Epithelial cell of prostate (primary cell): ENCODE results near the gene GBE1.
"Not testable (repeated sequence)": the region's sequence is repeated elsewhere in the genome, so short reads cannot be mapped to it uniquely, and the experiment has no call there.

ENCODE experiments used
- DNase-seq: peaks from one replicate; pipeline ENCODE4 v3.0.0-alpha.2; 2011; ENCODE audit warnings: low read depth, low spot score
- H3K27ac ChIP-seq: fragments of 450-650 bp; 2 replicates; pipeline ENCODE4 v1.5.1; 2017; ENCODE audit warnings: mild to moderate bottlenecking

Gene GBE1

DNA sequence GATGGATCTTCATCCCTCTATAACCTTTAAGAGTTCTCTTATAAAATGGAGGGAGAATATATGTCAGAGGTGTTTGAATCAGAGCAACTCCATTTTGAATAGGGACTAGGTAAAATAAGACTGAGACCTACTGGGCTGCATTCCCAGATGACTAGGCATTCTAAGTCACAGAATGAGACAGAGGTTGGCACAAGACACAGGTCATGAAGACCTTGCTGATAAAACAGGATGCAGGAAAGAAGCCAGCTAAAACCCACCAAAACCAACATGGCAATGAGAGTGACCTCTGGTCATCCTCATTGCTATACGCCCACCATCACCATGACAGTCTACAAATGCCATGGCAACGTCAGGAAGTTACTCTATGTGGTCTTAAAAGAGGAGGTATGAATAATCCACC is 211.0 kb downstream of the GBE1 start:
- DNase-seq, result no peak
- H3K27ac ChIP-seq, result no peak overlapping the region

DNA sequence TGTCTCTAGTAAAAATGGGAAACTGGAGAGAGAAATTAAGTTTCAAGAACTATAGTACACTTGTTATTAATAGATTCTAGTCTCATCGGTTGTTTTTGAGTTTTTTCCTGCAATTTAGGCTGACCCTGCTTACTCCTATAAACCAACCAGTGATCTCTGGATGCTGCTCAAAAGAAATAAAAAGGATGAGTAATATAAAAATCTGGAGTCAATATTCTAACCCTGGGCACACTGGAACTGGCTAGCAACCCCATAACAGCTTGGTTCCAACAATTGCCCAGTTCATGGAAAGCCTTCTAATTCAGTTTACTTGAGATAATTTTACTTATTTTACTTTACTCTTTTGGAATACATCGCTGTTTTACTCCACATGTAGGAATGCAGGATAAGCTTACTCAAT is 211.6 kb downstream of the GBE1 start:
- H3K27ac ChIP-seq, result no peak overlapping the region
- DNase-seq, result no peak

DNA sequence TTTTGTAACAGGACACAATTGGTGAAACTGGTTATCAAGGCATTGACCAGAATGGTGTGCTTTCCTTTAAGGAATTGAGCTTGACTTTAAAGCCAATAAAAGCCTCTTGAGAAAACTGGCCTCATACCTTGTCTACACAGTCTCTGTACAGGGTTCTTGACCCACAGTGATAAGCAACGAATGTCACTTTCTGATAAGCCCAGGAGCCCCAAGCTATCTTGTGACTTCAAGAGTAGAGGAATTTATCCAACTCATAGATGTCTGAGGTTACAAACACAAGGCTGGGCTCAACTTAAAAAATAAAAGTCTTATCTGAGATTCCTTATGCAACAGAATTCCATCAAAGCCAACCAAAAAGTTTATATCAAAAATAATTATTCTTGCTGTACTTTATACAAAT is 212.1 kb downstream of the GBE1 start:
- no peak for DNase-seq
- H3K27ac ChIP-seq, result no peak overlapping the region

DNA sequence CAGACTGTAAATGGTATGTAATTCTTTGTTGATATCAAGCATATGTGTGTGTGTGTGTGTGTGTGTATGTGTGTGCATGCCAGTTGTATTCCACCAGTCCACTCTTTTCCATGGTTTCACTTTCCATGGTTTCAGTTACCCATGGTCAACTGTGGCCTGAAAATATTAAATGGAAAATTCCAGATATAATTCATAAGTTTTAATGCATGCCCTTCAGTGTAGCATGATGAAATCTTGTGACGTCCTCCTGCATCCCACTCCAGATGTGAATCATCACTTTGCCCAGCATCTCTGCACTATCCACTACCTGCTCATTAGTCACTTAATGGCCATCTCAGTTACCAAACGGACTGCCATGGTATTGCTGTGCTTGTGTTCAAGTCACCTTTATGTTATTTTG is 215.9 kb downstream of the GBE1 start:
- no peak for DNase-seq

DNA sequence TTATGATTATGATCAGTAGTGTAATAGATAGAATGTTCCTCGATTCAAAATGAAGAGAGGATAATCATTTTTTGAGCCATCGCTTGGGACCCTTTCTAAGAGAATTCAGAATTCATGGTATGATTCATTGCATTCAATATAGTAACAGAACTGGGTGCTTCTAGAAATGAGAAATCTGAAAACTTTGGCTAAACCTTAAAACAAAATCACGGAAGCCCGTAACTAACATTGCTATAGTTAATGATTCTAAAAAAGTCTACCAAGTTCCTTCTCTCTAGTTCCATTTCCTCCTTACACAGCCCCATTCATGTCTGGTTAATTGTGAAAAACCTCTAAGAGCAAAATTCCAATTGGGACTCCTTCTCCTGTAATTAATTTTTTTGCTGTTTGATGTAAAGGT is 217.1 kb downstream of the GBE1 start:
- no peak for DNase-seq
- no peak overlapping the region for H3K27ac ChIP-seq

More for the DNA sequence above, 215.9 kb downstream of the GBE1 start:
- no peak overlapping the region for H3K27ac ChIP-seq

DNA sequence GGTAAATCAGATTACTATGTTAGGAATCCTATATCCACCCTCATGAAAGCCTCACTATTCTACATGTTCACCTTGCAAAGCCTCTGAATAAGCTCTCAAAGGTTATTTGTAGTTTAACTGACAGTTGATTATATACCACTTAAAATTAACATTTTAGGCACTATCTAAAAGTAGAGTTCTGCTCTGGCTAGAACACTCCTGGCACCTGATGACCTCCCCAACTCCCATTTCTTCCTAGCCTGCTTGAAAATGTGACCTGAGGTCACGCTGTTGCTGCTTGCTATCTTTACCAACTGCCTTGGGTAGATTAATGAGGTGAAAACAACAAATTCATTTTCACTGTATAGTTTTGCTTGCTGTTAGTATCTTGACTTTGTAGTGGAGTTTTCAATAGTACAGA is 220.7 kb downstream of the GBE1 start:
- no peak for DNase-seq

DNA sequence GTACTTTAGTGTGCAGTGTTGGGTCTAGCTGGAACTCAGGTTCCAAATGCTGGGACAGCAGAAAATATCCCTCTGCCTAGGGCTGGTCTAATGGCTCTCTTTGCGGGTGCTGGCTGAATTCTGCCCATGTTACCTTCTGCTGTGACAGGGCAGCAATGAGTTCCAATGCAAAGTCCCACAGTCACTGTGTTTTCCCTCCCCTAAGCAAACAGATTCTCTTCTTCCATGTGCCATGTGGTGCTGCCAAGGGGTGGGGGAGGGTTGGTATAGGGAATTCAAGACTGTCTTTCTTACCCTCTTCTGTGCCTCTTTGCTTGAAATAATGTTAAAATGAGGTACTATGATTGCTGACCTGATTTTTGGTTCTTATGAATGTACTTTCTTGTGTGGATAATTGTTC is 229.6 kb downstream of the GBE1 start:
- H3K27ac ChIP-seq, result no peak overlapping the region
- no peak for DNase-seq

More for the DNA sequence above, 220.7 kb downstream of the GBE1 start:
- no peak overlapping the region for H3K27ac ChIP-seq

DNA sequence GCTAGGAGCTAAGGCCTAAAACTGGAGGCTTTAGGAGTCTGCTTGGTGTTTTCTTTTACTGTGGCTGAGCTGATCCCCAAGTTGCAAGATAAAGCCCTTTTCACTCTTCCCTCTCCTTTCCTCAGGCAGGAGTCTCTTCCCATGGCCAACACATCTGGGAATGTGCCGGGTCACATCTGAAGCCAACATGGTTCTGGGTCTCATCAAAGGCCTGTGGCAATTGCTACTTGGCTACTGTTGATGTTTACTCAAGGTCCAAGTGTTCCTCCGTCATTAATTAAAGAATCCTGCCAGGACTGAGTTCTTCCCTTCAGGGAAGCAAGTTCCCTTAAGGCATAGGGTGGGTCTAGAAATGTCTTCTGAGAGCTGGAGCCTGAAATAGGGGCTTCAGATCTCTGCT is 230.2 kb downstream of the GBE1 start:
- DNase-seq, result no peak
- H3K27ac ChIP-seq, result no peak overlapping the region

DNA sequence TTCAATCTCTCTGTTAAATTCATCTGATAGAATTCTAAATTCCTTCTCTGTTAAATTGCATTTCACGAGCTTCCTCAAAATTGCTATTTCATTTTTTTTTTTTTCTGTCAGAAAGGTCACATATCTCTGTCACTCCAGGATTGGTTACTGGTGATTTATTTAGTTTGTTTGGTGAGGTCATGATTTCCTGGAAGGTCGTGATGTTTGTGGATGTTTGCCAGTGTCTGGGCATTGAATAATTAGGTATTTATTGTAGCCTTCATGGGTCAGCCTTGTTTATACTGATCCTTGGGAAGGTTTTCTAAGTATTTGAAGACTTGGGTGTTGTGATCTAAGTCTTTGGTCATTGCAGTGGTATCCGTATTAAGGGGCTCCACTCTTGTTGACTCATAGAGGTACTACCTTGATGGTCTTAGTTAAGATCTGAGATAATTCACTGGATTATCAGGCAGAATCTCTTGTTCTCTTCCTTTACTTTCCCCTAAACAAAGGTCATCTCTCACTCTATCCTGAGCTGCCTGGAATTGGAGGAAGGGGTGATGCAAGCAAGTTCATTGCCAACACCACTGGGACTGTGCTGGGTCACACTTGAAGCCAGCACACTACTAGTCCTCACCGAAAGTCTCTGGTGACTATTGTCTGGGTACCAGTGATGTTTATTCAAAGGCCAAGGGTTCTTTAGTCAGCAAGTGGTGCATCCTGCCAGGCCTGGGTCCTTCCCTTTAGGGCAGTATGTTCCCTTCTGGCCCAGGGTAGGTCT is 231.1 kb downstream of the GBE1 start:
- no peak overlapping the region for H3K27ac ChIP-seq
- no peak for DNase-seq

DNA sequence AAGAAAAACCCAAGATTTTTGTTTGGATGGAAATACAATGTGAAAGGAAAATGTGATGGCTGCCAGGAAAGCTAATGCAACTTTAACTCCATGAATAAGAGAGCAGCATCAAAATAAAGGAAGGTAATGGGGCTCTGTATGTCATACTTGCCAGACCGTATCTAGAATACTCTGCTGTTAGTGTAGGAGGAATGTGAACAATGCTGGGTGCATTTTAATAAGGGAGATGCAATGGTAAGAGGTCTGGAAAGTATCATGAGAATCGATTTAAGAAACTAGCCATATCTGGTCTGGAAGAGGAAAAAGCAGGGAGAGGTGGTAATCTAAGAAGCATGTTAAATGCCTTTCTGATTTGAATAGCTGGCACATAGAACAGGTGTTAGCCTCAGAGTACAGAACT is 239.6 kb downstream of the GBE1 start:
- no peak for DNase-seq
- H3K27ac ChIP-seq, result no peak overlapping the region

DNA sequence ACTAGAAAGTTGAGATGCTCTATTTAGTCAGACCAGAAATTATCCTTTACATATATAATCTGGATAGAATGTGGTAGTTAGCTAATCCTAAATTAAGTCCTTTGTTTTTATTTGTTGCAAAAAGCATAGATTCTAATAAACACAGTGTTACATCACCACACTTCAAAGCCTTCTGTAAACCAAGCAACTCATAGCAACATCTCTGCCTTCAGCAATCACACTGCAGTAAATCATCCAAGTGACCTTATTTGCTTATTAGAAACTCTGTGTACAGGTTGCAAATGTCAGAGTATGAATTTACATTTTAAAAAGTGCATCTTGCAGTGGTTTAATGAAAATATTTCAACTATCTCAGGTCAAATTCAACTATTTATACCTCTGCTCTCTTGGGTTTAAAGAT is 242.5 kb downstream of the GBE1 start:
- H3K27ac ChIP-seq, result no peak overlapping the region
- DNase-seq, result no peak

DNA sequence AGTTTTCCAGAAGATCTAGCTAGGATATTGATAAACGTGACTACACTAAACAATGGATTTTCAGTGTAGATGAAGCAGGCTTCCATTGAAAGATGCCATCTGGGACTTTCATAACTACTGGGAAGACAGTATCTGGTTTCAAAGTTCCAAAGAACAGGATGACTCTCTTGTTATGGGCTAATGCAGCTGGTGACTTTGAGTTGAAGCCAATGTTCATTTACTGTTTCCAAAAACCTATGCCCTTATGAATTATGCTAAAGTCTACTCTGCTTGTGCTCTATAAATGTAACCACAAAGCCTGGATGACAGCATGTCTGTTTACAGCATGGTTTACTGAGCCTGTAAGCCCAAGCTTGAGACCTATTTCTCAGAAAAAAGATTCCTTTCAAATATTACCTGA is 245.4 kb downstream of the GBE1 start:
- no peak for DNase-seq
- no peak overlapping the region for H3K27ac ChIP-seq

DNA sequence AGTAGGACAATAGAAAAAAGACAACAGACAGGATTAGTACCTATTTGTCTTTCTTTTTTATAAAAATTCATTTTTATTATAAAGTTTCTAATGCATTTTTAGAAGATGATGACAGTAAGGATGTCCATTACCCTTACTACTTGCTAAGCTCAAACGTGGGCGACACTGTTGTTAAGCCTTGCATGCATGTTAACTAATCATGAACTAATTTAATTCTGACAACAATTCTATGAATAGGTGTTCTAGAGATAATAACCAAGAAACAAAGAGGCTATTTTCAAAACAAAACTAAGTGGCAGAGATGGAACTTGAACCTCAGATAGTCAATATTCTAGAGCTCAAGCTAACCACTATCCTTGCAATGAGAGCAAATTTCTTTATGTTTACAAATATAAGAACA is 247.9 kb downstream of the GBE1 start:
- no peak for DNase-seq
- H3K27ac ChIP-seq, result no peak overlapping the region

DNA sequence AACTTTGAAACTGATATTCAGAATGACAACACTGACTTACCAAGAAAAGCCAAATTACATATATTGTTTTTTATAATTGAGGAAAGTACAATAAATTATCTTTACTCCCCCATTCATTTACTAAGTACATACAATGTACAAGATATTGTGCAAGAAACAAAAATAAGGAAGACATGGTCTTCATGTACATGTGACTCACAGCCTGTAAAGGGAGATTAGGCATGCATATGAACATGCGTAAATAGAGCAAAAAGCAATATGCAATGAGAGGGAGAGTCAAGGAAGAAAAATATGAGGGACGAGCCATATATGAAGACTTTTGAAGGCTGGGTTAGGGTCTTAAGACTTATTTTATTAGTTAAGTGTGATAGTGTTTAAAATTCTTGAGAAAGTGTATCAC is 258.4 kb downstream of the GBE1 start:
- DNase-seq, result no peak
- no peak overlapping the region for H3K27ac ChIP-seq

DNA sequence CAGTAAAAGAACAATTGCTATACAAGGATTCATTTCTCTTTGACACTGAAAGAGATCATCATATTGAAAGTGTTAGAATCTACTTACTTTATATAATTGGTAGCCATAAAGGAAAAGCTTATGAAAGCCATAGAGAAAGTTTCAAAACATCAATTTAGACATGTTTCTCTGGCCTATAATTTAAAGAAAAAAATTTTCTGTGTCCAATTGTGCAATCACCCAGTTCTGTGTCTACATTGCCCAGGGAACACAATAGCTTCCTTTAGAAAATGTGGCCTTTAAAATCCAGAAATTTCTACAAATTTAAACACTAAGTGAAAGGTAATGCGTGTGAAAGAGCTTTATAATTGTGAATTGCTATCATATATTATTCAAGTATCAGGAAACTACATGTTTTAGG is 259.2 kb downstream of the GBE1 start:
- DNase-seq, result no peak
- no peak overlapping the region for H3K27ac ChIP-seq

DNA sequence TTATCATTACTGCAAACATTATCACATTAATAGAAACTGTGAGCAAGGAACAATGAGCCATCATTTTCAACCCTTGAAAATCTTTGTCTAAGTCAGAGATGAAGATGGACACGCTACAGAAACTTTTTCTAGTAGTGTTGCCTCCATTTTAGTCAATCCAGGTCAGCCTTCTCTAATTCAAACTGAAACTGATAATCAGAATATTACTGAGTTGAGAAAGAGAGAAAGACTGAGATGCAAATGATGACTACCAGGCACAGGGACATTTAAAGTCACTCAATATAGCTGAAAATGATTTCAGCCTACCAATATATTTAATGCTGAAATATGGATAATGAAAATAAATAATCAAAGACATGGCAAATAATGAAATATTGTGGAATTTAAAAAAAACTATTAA is 261.4 kb downstream of the GBE1 start:
- H3K27ac ChIP-seq, result no peak overlapping the region
- no peak for DNase-seq

DNA sequence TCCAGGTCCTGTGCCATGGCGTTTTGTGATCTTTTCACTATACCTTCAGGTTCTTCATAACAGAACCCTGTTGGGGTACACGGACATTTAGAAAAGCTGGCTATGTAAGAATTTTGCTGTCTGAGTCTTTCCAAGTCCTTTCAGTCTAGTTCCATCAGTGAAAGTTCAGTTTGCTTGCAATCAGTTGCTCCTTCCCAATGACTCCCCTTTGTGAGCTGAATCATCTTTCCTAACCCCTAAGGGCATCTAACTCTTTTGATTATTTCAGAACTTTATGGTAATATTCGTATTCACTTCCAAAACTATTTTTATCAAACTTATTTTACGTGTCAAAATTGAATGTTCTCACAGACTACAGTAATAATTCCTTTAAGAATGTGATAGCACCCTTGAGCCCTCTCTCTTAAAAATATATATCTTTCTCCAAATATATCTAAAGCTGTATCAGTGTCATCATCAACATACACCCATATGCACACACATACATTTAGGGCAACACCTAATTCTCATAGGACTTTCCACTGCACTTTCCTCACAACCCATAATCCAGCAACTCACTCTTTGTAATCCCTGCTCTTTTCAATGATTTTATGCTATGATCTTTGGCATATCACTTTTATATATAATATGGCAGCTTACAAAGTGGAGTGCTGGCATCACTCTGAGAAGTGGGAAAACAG is 263.7 kb downstream of the GBE1 start:
- no peak for DNase-seq
- H3K27ac ChIP-seq, result no peak overlapping the region

DNA sequence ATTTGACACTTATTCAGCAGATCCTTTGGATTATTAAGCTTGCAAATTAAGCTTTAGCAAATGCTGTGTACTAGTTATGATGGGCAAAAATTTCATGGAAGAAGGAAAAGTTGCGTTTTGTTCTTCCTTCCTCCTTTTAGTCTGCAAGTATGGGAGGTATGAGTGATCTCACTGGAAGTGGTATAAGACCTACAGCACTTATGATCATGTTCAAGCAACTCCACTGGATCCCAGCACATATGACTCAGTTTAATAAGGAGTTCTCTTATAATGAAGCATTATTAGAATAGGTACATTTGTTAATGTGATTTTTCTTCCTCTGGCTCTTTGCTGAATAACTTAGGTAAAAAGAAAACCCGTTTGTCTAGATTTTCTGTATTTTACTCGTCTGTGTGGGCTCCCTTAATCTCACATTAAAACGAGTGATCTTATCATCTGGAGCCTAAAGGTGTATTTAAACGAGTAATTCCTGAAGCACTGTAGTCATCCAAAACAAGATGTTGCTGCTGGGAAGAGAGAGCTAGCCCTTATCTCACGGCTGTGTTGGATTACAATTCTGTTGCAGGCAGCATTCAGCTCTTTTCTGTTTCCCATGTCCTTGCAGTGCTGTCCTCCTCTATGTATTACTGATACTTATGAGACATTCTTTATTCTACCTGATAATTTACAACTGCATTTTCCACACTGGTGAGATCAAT is 264.9 kb downstream of the GBE1 start:
- H3K27ac ChIP-seq, result no peak overlapping the region
- DNase-seq, result no peak

DNA sequence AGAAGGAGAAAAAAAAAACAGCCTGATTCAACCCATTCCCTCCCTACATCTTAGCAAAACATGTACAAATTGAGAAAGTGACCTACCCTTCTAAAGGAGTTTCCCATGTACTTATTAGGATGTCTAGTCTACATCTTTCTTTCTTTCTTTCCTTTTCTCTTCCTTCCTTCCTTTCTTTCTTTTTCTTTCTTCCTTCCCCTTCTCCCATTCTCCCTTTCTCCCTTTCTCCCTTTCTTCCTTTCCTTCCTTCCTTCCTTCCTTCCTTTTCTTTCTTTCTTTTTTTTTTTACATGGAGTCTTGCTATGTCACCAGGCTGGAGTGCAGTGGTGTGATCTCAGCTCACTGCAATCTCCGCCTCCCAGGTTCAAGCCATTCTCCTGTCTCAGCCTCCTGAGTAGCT is 269.0 kb downstream of the GBE1 start:
- not testable (repeated sequence) for H3K27ac ChIP-seq

DNA sequence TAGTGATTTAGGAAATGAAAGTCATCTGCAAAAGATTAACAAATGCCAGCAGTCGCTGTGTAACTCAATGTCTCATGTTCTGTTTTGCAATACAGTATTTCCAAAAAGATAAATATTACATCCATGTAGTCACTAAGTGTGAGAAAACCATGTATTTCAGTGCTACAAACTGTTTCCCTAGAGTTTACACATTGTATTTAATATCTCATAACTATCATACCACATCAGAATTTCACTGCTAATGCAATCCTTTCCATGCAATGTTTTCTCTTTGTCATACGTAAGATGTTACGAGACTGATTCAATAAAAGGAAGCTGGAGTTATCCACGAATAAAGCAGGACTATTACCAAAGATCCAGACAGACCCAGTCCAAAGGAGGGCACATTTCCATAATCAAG is 269.4 kb downstream of the GBE1 start:
- no peak for DNase-seq

More for the DNA sequence above, 269.0 kb downstream of the GBE1 start:
- DNase-seq, result not testable (repeated sequence)

DNA sequence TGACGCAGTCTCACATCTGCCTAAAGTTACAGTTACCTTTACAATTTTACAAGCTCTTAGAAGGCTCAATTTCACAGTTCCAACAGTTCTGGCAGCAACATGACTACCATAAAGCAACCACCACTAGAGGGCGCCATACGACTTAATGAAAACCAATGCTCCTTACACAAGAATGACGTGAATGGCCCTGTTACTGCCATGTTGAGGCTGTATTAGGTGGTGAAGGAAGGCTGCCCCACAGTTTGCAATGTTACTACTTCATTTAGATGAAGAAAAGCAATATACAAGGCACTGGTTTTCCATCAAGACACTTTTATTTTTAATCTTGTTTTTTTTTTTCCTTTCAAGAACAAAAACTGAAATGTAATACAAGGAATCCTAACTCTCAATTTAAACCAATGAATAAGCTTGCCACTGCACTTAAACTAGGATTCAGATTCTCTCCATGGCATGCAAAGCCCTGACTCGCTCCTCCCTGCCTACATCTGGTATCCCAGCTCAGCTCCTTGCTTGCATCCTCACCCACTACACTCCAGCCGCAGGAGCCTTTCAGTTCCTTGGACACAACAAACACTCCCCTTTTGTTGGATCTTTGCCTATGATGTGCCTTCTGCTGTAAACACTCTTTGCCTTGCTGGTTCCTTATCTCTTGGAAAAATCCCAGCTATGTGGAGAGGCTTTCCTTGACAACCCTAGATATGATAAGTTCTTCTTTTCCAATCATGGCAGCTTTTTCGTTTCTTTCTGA is 270.7 kb downstream of the GBE1 start:
- no peak overlapping the region for H3K27ac ChIP-seq

More for the DNA sequence above, 269.4 kb downstream of the GBE1 start:
- no peak overlapping the region for H3K27ac ChIP-seq

More for the DNA sequence above, 270.7 kb downstream of the GBE1 start:
- DNase-seq, result peak; percentile 46
